HG03025 (cell line): ENCODE results near the gene POLD4.

Experiments used
- ATAC-seq: cut with Tn5 transposase; IDR thresholded peaks from one replicate; pipeline ENCODE4 v1.9.1; 2021; ENCODE audit warnings: mild to moderate bottlenecking, moderate library complexity; ENCODE audit not compliant: unreplicated experiment, low FRiP score

Gene POLD4

GRCh38 chr11:67355023-67355793, 1.9 kb upstream of the POLD4 start:
- no peak for ATAC-seq

GRCh38 chr11:67354075-67355022, 1.0 kb upstream of the POLD4 start:
- no peak for ATAC-seq

GRCh38 chr11:67352546-67353316, 615 bp downstream of the POLD4 start:
- peak; percentile 16 for ATAC-seq

DNA sequence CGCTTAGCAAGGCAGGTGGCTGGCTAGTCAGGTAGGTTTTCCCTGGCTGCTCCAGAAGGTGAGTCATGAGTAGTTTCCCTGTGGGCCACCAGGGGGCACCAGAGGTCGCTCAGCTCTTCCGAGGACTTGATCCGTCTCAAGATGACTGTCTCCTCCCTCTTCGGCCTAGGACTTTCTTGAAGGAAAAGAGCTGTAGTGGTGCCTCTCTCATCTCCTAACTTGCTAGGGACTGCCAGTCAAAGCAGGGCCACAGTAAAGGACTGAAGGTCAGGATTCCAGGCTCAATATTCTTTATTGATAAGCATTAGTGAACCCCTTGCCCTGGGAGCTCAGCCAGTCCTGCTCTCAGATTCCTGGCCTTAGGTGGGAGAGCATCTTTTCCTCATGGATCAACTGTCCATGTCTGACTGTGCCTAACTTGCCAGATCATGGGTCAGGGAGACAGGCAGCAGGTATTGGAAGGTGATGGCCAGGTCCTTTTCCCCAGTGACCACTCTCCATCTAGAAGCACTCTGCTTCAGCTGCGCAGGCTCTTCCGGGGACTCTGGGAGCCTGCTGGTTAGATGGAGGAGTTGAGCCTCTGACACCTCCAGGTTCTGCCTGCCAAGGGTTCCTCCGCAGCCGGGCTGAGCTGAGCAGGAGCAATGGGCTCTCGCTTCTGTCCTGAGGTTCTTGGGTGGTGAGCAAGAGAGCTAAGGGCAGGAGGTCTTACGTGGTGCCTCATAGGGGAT, 1.9 kb downstream of the POLD4 start:
- no peak for ATAC-seq

DNA sequence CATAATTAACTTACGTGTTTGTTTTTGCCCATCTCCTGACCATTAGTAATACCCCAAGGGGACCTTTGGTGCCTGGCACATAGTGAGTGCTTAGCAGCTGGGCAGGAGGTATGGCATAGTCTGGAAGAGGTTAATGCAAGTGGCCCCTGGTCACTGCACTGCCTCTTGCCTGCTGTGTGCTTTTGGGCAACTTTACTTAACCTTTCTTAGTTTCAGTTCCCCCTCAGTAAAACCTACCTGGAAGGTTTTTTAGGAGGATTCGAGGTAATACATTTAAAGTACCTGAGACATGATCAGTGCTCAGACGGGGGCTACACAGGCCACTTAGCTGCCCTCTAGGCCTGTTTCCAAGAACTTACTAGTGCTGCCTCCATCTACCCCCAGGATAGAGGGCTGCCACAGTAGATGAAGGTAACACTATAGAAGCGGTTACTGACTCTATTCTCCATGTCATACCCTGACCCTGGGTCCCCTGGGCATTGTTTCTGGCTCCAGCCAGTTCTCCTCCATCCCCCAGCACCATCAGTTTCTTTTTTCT, 3.3 kb downstream of the POLD4 start:
- ATAC-seq: no peak

DNA sequence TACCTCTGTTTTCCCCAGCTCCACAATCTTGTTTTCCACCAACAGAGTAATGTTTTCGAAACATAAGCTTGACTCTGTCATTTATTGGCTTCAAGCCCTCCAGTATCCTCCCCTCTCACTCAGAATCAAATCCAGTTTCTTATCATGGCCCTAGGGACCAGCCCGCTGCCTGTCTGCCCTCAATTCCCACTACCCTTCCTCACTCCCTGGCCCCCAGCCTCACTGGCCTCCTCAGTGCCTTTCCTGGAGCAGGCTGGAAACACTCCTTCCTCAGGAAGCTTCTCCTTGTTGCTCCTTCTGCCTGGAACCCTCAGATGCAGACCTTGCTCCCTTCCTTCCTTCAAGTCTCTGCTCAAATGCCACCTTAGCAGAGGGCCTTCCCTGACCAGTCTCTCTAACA, 3.9 kb downstream of the POLD4 start:
- ATAC-seq: no peak

GRCh38 chr11:67349036-67349435, 4.3 kb downstream of the POLD4 start:
- ATAC-seq: no peak

DNA sequence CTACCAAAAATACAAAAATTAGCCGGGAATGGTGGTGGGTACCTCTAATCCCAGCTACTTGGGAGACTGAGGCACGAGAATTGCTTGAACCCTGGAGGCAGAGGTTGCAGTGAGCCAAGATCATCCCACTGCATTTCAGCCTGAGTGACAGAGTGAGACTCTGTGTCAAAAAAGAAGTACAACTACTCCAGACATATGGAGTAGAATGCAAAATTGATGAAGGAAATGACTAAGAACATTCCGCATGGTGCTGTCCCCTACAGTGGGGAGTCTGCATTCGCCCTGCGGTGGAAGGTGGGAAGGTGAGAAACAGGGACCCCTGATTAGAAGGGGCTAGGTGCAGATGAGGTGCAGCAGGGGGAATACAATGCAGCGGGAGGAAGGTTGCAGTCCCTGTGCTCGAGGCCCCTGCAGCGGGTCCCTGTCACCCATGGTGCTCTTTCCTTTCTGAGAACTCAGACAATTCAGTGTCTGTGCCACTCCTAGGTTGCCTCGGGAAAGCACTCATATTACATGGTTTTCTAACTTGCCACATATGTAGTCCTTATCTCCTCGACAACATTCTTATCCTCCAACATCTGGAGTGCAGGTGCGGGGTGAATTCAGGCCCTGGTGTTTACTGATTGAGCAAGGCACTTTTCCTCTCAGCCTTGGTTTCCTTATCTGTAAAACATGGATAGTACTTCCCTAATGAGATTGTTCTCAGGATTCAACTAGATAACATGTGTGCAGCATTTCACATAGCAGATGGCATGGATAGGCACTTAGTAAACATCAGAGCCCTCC, 5.2 kb downstream of the POLD4 start:
- ATAC-seq: no peak

DNA sequence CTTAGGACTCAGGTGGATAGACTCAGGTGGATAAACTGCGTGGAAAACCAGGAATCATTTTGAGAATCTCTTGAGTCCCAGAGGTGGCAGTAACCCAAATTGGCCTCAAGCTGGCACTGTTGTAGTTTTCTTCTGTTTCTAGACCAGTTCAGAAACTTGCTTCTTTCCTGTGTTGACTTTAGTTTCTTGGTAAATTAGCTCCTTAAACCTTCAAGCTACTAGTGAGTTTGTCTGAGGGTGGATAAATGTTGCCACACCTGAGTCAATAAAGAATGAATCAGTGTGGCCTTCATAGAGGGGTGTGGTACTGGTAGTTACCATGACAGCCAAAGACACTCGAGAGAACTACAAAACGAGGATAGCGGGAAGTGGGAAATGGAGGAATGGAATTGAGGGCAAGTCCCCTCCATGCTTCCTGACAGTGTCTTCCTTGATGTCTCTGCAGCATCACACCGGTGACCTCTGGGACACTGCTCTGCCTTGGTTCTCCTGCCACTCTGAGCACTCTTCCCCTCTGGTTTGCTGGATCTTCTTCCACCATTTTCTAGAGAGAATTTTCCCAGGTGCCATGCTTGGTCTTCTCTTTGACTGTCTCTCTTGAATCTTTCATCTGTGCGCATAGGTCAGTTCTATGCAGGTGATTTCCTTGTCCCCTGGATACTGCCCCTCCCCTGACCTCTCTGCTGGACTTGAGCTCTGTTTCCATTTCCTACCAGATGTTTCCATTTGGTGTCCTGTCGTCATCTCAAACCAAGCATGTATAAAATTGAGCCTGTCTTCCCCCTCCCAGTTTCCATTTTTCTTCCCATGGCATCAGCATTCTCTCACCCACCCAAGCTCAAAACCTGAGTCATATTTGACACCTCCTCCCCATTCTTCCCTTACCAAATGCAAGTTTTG, 7.2 kb downstream of the POLD4 start:
- ATAC-seq: no peak

DNA sequence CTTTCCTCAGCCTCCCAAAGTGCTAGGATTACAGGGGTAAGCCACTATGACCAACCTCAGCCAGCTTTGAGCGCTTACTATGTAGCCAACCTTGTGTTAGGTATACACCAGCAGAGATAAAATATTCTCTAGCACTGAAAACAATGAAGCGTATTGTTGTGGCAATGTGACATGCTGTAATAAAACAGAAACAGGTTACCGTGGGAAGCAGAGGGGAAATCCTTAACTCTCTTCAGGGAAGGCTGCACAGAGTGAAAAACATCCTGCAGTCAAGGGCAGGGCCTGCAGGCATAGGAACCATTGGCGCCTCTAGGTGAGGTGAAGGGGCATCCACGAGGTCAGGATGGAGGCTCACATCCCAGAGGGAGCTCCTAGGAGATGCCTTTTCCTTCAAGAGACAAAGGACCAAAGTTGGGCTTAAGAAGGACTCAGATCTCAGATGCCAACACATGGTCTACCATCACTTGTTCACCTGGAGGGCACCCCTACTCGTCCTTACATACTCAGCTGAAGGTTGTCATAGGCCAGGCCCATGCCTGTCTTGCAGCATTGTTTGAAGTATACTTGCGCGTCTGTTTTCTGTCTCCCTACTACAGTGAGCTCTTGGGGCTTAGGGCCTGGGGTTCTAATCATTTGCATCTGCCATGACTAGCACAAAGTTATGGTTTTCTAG, 8.0 kb downstream of the POLD4 start:
- ATAC-seq: no peak

DNA sequence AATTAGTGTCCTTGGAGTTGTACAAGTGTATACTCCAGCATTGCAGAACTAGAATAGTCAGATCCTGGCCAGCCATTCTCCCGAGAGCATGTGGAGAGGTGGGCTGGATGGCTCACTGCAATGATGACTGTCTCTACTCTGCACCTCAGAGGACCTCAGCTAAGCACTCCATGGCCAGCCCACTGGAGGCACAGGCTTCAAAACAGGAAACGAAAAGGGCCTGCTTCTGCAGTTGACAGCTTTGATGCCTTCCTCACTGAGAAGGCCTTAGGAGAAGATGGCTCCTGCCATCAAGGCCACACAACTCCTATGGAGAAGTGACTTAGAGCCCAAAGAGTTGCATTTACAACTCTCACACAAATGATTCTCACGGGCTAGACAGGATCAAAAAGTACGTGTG, 9.1 kb downstream of the POLD4 start:
- no peak for ATAC-seq

GRCh38 chr11:67337257-67337656, 16.1 kb downstream of the POLD4 start:
- no peak for ATAC-seq

DNA sequence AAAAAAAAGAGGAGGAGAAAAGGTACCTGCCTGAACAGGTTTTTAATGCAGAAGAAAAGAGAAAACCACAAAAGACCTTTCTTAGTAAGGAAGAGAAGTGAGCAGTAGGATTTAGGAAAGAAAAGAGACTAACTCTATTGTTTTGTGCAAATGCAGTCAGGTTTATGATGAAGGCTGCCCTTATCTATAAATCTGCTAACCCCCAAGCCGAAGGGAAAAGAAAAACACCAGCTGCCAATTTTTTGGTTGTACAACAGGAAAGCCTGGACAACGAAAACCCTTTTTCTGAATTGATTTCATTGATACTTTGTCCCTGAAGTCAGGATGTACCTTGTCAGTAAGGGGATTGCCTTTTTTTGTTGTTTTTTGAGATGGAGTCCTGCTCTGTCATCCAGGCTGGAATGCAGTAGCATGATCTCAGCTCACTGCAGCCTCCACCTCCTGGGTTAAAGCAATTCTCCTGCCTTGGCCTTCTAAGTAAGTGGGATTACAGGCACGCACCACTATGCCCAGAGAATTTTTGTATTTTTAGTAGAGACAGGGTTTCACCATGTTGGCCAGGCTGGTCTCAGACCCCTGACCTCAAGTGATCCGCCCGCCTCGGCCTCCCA, 21.2 kb downstream of the POLD4 start:
- no peak for ATAC-seq

DNA sequence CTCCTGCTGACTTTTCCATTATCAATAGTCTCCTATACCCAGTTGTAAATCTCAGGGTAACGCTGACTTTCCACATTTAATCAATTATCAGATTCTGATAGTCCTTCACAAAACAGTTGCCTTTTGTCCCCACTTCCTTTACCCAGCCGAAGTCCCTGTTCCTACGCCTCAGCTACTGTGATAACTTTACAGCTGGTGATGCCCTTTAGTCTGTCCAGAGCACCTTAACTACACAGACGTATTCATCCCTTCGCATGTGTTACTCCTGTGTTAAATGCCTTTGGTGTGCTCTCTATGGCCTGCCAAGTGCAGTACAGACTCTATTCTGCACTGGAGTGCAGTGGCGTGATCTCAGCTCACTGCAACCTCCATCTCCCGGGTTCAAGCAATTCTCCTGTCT, 29.8 kb downstream of the POLD4 start:
- ATAC-seq: no peak

DNA sequence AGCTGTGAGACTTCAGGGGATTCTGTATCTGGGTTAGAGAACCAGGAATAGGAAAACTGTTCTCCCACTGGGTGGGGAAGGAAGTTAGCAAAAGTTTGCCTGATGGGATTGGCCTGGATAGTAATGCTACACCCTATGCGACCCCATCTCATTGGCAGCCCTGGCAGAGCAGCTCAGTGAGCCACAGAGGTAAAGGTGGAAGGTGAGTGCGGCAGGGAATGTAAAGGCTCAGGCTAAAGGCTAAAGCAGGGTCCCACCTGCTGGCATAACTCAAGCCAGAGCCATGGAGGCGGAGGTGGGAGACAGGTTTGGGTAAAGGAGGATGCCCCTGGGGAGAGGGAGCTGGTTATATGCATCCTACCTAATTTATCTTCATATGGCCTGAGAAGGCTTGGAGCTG, 31.3 kb downstream of the POLD4 start:
- no peak for ATAC-seq

- no peak for ATAC-seq
Observed at GRCh38 chr11:67321313-67321871, 32.0 kb downstream of the POLD4 start.

GRCh38 chr11:67320691-67321090, 32.7 kb downstream of the POLD4 start:
- ATAC-seq: no peak
